Parathyroid adenoma (tissue), 2 donors: Measurements from ENCODE around the gene HPCAL1.

Experiments
- H2AFZ ChIP-seq: fragments of 300-600 bp; sonication (generic); one replicate; pipeline ENCODE4 v1.7.0; 2017; ENCODE audit warnings: antibody characterized with exemption, mild to moderate bottlenecking
- H3K27ac ChIP-seq: fragments of 300-600 bp; sonication (generic); one replicate; pipeline ENCODE4 v1.7.0; 2017
- H3K27me3 ChIP-seq: fragments of 300-600 bp; sonication (generic); one replicate; pipeline ENCODE4 v1.7.0; 2017; ENCODE audit warnings: low read length; ENCODE audit not compliant: control insufficient read depth, insufficient read depth
- H3K36me3 ChIP-seq: fragments of 300-600 bp; sonication (generic); one replicate; pipeline ENCODE4 v1.7.0; 2017; ENCODE audit warnings: low read length; ENCODE audit not compliant: control insufficient read depth, insufficient read depth
- H3K4me1 ChIP-seq: fragments of 300-600 bp; sonication (generic); one replicate; pipeline ENCODE4 v1.7.0; 2017; ENCODE audit warnings: control low read depth
- H3K4me2 ChIP-seq: fragments of 300-600 bp; sonication (generic); one replicate; pipeline ENCODE4 v1.7.0; 2017; ENCODE audit warnings: low read length
- H3K4me3 ChIP-seq: fragments of 300-600 bp; sonication (generic); one replicate; pipeline ENCODE4 v1.7.0; 2017; ENCODE audit warnings: low read depth, low read length
- H3K79me2 ChIP-seq: fragments of 300-600 bp; sonication (generic); one replicate; pipeline ENCODE4 v1.7.0; 2017; ENCODE audit warnings: control low read depth
- H3K9ac ChIP-seq: fragments of 300-600 bp; sonication (generic); one replicate; pipeline ENCODE4 v1.7.0; 2017; ENCODE audit warnings: mild to moderate bottlenecking
- H3K9me3 ChIP-seq: fragments of 300-600 bp; sonication (generic); one replicate; pipeline ENCODE4 v1.7.0; 2017; ENCODE audit warnings: low read length; ENCODE audit not compliant: control insufficient read depth
- TF ChIP-seq, protein P1 (sequence below): fragments of 300-600 bp; sonication (generic); IDR thresholded peaks from one replicate; pipeline ENCODE4 v1.7.0; 2017; ENCODE audit warnings: antibody characterized with exemption, mild to moderate bottlenecking
- donor health status: primary hyperparathyroidism.

HPCAL1 gene

GRCh38 chr2:10344105-10345066 lies 41.7 kb downstream of the HPCAL1 start:
- H3K79me2 ChIP-seq: peaks cover 15% of the 10 kb centered on the region
- H3K9ac ChIP-seq: no peak overlapping the region
- H3K4me3 ChIP-seq: no peak overlapping the region
- H3K27me3 ChIP-seq: no peaks in the 10 kb centered on the region
- H3K4me2 ChIP-seq: no peak overlapping the region
- no peaks in the 10 kb centered on the region for H3K36me3 ChIP-seq
- H3K27ac ChIP-seq: no peak overlapping the region
- TF ChIP-seq, protein P1, sequence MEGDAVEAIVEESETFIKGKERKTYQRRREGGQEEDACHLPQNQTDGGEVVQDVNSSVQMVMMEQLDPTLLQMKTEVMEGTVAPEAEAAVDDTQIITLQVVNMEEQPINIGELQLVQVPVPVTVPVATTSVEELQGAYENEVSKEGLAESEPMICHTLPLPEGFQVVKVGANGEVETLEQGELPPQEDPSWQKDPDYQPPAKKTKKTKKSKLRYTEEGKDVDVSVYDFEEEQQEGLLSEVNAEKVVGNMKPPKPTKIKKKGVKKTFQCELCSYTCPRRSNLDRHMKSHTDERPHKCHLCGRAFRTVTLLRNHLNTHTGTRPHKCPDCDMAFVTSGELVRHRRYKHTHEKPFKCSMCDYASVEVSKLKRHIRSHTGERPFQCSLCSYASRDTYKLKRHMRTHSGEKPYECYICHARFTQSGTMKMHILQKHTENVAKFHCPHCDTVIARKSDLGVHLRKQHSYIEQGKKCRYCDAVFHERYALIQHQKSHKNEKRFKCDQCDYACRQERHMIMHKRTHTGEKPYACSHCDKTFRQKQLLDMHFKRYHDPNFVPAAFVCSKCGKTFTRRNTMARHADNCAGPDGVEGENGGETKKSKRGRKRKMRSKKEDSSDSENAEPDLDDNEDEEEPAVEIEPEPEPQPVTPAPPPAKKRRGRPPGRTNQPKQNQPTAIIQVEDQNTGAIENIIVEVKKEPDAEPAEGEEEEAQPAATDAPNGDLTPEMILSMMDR: no peak
- H3K4me1 ChIP-seq: no peaks in the 10 kb centered on the region
- no peaks in the 10 kb centered on the region for H3K9me3 ChIP-seq
- H2AFZ ChIP-seq: no peak overlapping the region

DNA sequence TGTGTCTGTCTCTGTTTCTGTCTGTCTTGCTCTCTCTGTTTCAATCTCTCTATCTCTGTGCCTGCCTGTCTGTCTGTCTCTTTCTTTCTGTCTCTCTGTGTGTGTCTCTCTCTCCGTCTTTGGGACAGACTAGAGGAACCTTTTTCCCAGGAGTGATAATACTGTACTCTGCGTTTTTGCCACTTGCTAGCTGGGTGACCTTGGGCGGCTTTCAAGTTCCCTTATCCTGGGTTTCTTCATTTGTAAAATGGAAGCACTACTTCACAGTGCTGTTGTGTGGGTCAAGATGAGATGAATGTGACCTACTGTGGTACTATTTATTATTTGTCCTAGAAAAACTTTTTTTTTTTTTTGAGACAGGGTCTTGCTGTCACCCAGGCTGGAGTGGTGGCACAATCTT lies 42.4 kb downstream of the HPCAL1 start:
- Histone ChIP-seq H3K4me3 (no peak overlapping the region), H3K27me3 (no peaks in the 10 kb centered on the region), H2AFZ (no peak overlapping the region), H3K27ac (no peak overlapping the region), H3K79me2 (peaks cover 9% of the 10 kb centered on the region), H3K36me3 (no peaks in the 10 kb centered on the region), H3K4me2 (no peak overlapping the region), H3K9me3 (no peaks in the 10 kb centered on the region), H3K9ac (no peak overlapping the region), H3K4me1 (no peaks in the 10 kb centered on the region)
- TF ChIP-seq, protein P1: no peak

- Histone ChIP-seq H3K36me3 (no peaks in the 10 kb centered on the region), H3K27ac (no peak overlapping the region), H3K4me2 (no peak overlapping the region), H3K27me3 (no peaks in the 10 kb centered on the region), H3K4me3 (no peak overlapping the region), H2AFZ (no peak overlapping the region), H3K9ac (no peak overlapping the region), H3K9me3 (no peaks in the 10 kb centered on the region), H3K4me1 (no peaks in the 10 kb centered on the region), H3K79me2 (peaks cover 5% of the 10 kb centered on the region)
- TF ChIP-seq, protein P1: no peak
These were observed 43.1 kb downstream of the HPCAL1 start for GRCh38 chr2:10345813-10346212.

DNA sequence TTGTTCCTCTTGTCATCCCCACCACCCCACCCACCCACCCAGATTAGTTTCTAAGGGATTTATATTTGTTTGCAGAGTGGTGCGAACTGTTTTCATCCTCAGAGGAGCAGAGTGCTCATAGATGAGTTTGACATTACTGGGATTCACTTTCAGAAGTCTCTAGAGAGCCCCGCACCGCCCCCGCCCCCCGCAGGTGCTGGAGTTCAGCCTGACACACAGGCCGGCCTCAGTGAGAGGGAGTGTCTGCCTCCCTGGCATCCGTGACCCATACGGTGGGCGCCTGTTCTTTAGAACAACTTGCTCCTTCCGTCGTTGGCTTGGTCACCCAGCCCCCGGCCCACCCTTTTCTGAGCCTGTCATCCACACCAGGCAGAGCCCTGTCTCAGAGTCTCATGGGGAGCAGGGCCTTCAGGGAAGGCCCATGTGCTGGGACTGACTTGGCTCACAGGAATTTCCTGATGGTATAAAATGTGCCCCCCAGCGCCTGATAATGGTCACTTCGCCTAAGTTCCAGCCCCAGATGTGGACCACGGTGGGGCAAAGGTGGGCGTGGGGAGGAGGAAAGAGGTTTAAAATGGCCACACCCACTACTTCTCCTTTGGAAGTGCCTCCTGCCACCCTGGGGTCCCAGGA lies 44.3 kb downstream of the HPCAL1 start:
- TF ChIP-seq, protein P1: no peak
- Histone ChIP-seq H3K36me3 (no peaks in the 10 kb centered on the region), H2AFZ (no peak overlapping the region), H3K27ac (no peak overlapping the region), H3K9ac (no peak overlapping the region), H3K4me1 (no peaks in the 10 kb centered on the region), H3K4me2 (no peak overlapping the region), H3K27me3 (no peaks in the 10 kb centered on the region), H3K79me2 (peaks cover 3% of the 10 kb centered on the region), H3K9me3 (no peaks in the 10 kb centered on the region), H3K4me3 (no peak overlapping the region)
